CD4-positive, CD25-positive, alpha-beta regulatory T cell (primary cell): ENCODE measurements around the gene RNF20. TPM values are rescaled to one million over a fixed set of nuclear protein-coding genes. Genes with fewer than 3 reads are reported as not detected.
"Not testable (repeated sequence)": the region's sequence is repeated elsewhere in the genome, so short reads cannot be mapped to it uniquely, and the experiment has no call there.

ENCODE experiments used
- ATAC-seq, 2 donors: fragments of 150-1000 bp; cut with Tn5 transposase; one replicate each; pipeline ENCODE4 v1.10.0; 2021; ENCODE audit warnings: low read depth in 2 of 2, moderate number of reproducible peaks in 2 of 2, moderate library complexity in 1 of 2
- DNase-seq, 3 donors: peaks; one replicate each; pipeline versions ENCODE4 v3.0.0 to v3.0.0-alpha.2; 2012 to 2022; ENCODE audit warnings: mixed read lengths in 1 of 3
- H3K27ac ChIP-seq: one replicate; pipeline ENCODE4 v1.7.0; 2013; ENCODE audit warnings: mild to moderate bottlenecking, low read length; ENCODE audit not compliant: insufficient read depth, poor library complexity, severe bottlenecking
- H3K27me3 ChIP-seq: one replicate; pipeline ENCODE4 v1.7.0; 2013; ENCODE audit warnings: low read length; ENCODE audit not compliant: control insufficient read depth, insufficient read depth
- H3K36me3 ChIP-seq: one replicate; pipeline ENCODE4 v1.7.0; 2013; ENCODE audit warnings: mild to moderate bottlenecking, low read length, moderate library complexity; ENCODE audit not compliant: control insufficient read depth, insufficient read depth
- H3K4me1 ChIP-seq: 2 replicates; pipeline ENCODE4 v1.7.0; 2013; ENCODE audit warnings: mild to moderate bottlenecking, low read length; ENCODE audit not compliant: insufficient read depth, control insufficient read depth, poor library complexity, severe bottlenecking
- H3K4me3 ChIP-seq: one replicate; pipeline ENCODE4 v1.7.0; 2013; ENCODE audit warnings: low read depth, mild to moderate bottlenecking, low read length, moderate library complexity
- H3K9me3 ChIP-seq, 2 experiments: 1 replicate in 1 of 2; 2 replicates in 1 of 2; pipeline ENCODE4 v1.7.0; 2013; ENCODE audit warnings: low read length in 2 of 2, mild to moderate bottlenecking in 1 of 2, moderate library complexity in 1 of 2; ENCODE audit not compliant: control insufficient read depth in 2 of 2
- H3K27ac Mint-ChIP-seq, 3 donors: one replicate each; pipeline ENCODE4 v1.8.0; 2020 to 2022; ENCODE audit warnings: mild to moderate bottlenecking in 3 of 3, mixed read lengths in 3 of 3, moderate library complexity in 2 of 3
- H3K27me3 Mint-ChIP-seq: one replicate; pipeline ENCODE4 v1.8.0; 2022; ENCODE audit warnings: mild to moderate bottlenecking, mixed read lengths
- H3K36me3 Mint-ChIP-seq: one replicate; pipeline ENCODE4 v1.8.0; 2020; ENCODE audit warnings: mixed read lengths
- H3K4me1 Mint-ChIP-seq, 4 donors: one replicate each; pipeline ENCODE4 v1.8.0; 2020 to 2022; ENCODE audit warnings: mixed read lengths in 4 of 4, mild to moderate bottlenecking in 1 of 4
- H3K4me3 Mint-ChIP-seq, 4 donors: one replicate each; pipeline ENCODE4 v1.8.0; 2020 to 2022; ENCODE audit warnings: mild to moderate bottlenecking in 4 of 4, mixed read lengths in 4 of 4, moderate library complexity in 3 of 4
- H3K9me3 Mint-ChIP-seq, 7 donors: one replicate each; pipeline ENCODE4 v1.8.0; 2020 to 2022; ENCODE audit warnings: mixed read lengths in 7 of 7, mild to moderate bottlenecking in 3 of 7, moderate library complexity in 2 of 7
- polyA plus RNA-seq, 4 donors: library from polyadenylated mRNA; unstranded; fragments of 300-500 nt; fragmentation: Illumina TruSeq; gene quantifications; one replicate each; pipeline ENCODE4 v1.2.3, GENCODE V29; 2021
- total RNA-seq: library from RNA; stranded (reverse); gene quantifications from one replicate; pipeline ENCODE4 v1.2.3, GENCODE V29; 2022

RNF20 gene
- total and polyA plus RNA-seq, 5 donors from 2014 or later = 31.3 to 50.0 (median 42.2) TPM

DNA sequence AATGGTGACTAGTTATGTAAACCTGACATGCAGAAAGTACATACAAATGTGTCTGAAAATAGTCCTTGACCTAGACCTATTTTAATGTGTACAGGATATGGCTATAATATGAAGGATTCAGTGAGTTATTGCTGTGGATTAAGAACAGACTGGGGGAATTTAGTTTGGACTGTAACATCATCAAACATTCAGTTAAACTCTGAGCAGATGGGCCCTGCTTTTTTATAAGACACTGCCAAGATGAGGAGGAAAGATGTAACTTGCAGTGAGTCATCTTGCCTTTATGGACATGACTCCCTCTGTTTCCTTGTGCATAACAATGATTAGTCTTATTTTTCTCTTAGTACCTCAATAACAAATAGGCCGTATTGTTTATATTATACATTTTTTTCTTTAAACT lies 48.9 kb downstream of the RNF20 start:
- Mint-ChIP-seq H3K27me3 (no peaks in the 10 kb centered on the region), H3K27ac (no peak overlapping the region), H3K36me3 (no peaks in the 10 kb centered on the region), H3K4me3 (no peak overlapping the region), H3K9me3 (peaks cover 0 to 2% (median 0%) of the 10 kb centered on the region in 7 donors), H3K4me1 (peaks cover 0 to 9% (median 0%) of the 10 kb centered on the region in 4 donors)
- no peak overlapping the region for H3K27ac ChIP-seq
- H3K27me3 ChIP-seq = no peaks in the 10 kb centered on the region
- H3K9me3 ChIP-seq = no peaks in the 10 kb centered on the region
- H3K36me3 ChIP-seq = no peaks in the 10 kb centered on the region
- DNase-seq = no peak
- H3K4me1 ChIP-seq = no peaks in the 10 kb centered on the region
- no peak for ATAC-seq
- no peak overlapping the region for H3K4me3 ChIP-seq

GRCh38 chr9:101585740-101586139 lies 52.1 kb downstream of the RNF20 start:
- H3K9me3 Mint-ChIP-seq = peaks cover 0 to 2% (median 0%) of the 10 kb centered on the region in 7 donors
- Histone ChIP-seq H3K4me3 (no peak overlapping the region), H3K4me1 (no peaks in the 10 kb centered on the region), H3K27me3 (no peaks in the 10 kb centered on the region), H3K27ac (no peak overlapping the region), H3K9me3 (no peaks in the 10 kb centered on the region), H3K36me3 (no peaks in the 10 kb centered on the region)
- H3K4me3 Mint-ChIP-seq = peak overlapping the region in 1 of 4 donors; percentile 59
- H3K27ac Mint-ChIP-seq = peak overlapping the region in 2 of 3 donors; percentile 9 to 17
- H3K27me3 Mint-ChIP-seq = no peaks in the 10 kb centered on the region
- H3K36me3 Mint-ChIP-seq = no peaks in the 10 kb centered on the region
- ATAC-seq (no peak), DNase-seq (no peak)
- H3K4me1 Mint-ChIP-seq = peaks cover 0 to 9% (median 0%) of the 10 kb centered on the region in 4 donors

DNA sequence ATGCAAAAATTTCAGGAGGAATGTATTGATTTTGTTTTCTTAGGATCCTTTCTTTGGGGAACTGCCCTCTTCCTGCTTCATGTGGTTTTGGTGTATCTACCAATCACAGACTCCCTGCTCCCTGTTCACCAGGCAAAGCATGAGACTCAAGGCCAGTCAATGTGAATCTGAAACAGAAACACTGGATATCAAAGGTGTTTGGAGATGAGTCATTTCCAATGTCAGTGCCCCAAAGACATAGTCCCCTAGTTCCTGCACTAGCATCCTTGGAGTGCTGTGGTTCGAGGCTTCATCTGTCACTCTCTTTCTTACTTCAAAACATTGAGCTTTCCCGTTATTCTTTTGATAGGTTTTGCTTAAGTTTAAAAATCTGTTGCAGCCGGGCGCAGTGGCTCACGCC lies 53.0 kb downstream of the RNF20 start:
- peaks cover 0 to 2% (median 0%) of the 10 kb centered on the region in 7 donors for H3K9me3 Mint-ChIP-seq
- Histone ChIP-seq H3K9me3 (no peaks in the 10 kb centered on the region), H3K27me3 (no peaks in the 10 kb centered on the region), H3K27ac (no peak overlapping the region), H3K4me3 (no peak overlapping the region), H3K4me1 (no peaks in the 10 kb centered on the region), H3K36me3 (no peaks in the 10 kb centered on the region)
- no peak overlapping the region for H3K4me3 Mint-ChIP-seq
- H3K27ac Mint-ChIP-seq = no peak overlapping the region
- peak in 1 of 3 donors; percentile 59 for DNase-seq
- ATAC-seq = no peak
- H3K4me1 Mint-ChIP-seq = peaks cover 0 to 9% (median 0%) of the 10 kb centered on the region in 4 donors
- no peaks in the 10 kb centered on the region for H3K27me3 Mint-ChIP-seq
- no peaks in the 10 kb centered on the region for H3K36me3 Mint-ChIP-seq

GRCh38 chr9:101587332-101588043 lies 53.8 kb downstream of the RNF20 start:
- H3K4me1 Mint-ChIP-seq = peaks cover 0 to 9% (median 0%) of the 10 kb centered on the region in 4 donors
- H3K36me3 Mint-ChIP-seq = no peaks in the 10 kb centered on the region
- ATAC-seq = no peak

GRCh38 chr9:101590074-101590473 lies 56.4 kb downstream of the RNF20 start:
- H3K9me3 ChIP-seq, H3K27me3 Mint-ChIP-seq, H3K36me3 Mint-ChIP-seq, H3K4me3 ChIP-seq, H3K27me3 ChIP-seq, H3K27ac Mint-ChIP-seq, H3K4me1 ChIP-seq, DNase-seq, ATAC-seq, H3K36me3 ChIP-seq, H3K27ac ChIP-seq, H3K9me3 Mint-ChIP-seq, H3K4me3 Mint-ChIP-seq: not testable (repeated sequence)
- H3K4me1 Mint-ChIP-seq = peaks cover 0 to 22% (median under 1%) of the 10 kb centered on the region in 4 donors

More at GRCh38 chr9:101587332-101588043, 53.8 kb downstream of the RNF20 start:
- no peak overlapping the region for H3K27ac Mint-ChIP-seq
- no peak overlapping the region for H3K4me3 Mint-ChIP-seq
- DNase-seq = no peak
- no peaks in the 10 kb centered on the region for H3K36me3 ChIP-seq
- no peaks in the 10 kb centered on the region for H3K27me3 Mint-ChIP-seq
- no peaks in the 10 kb centered on the region for H3K4me1 ChIP-seq
- no peaks in the 10 kb centered on the region for H3K9me3 ChIP-seq
- H3K27ac ChIP-seq = no peak overlapping the region
- peaks cover 0 to 2% (median 0%) of the 10 kb centered on the region in 7 donors for H3K9me3 Mint-ChIP-seq
- H3K27me3 ChIP-seq = no peaks in the 10 kb centered on the region
- no peak overlapping the region for H3K4me3 ChIP-seq

- Mint-ChIP-seq H3K4me3 (no peak overlapping the region), H3K36me3 (no peaks in the 10 kb centered on the region), H3K27ac (no peak overlapping the region), H3K4me1 (peaks cover 0 to 18% (median under 1%) of the 10 kb centered on the region in 4 donors), H3K27me3 (no peaks in the 10 kb centered on the region), H3K9me3 (peaks cover 0 to 1% (median 0%) of the 10 kb centered on the region in 7 donors)
- Histone ChIP-seq H3K4me3 (no peak overlapping the region), H3K27me3 (no peaks in the 10 kb centered on the region), H3K9me3 (no peaks in the 10 kb centered on the region), H3K27ac (no peak overlapping the region), H3K36me3 (no peaks in the 10 kb centered on the region), H3K4me1 (no peaks in the 10 kb centered on the region)
- DNase-seq (no peak), ATAC-seq (no peak)
Observed at GRCh38 chr9:101590901-101591300, 57.2 kb downstream of the RNF20 start.

DNA sequence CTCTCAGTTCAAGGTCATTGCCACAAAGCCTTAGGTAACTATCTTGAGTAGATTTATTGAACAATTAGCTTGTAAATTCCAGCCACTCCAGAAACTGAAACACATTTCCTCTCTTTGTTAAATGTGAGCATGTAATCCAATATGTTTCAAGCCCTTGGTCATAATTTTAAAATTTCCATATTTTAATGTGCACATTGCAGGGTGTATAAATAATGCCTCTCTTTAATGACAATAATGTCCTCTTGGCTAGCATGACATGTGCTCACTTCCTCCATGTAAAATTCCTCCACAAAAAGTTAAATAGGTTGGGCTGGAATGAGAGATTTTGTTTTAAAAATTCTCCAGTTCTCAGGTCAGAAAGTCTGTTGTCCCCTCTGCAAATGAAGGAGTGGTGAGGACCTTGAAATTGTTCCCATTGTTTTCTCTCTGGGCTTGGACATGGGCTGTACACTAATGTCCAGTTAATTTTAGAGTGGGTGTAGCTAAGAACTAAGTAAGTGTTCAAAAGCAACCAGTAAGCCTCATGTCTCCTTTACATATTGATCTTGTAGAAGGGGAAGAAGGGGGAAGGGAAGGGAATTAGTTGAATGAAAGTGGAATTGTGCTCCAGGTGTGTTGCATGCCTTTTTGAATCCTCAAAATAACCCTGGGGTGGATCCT lies 58.3 kb downstream of the RNF20 start:
- peaks cover 0 to 13% (median under 1%) of the 10 kb centered on the region in 4 donors for H3K4me1 Mint-ChIP-seq
- no peak overlapping the region for H3K4me3 Mint-ChIP-seq
- ATAC-seq = no peak

More for the DNA sequence above, 58.3 kb downstream of the RNF20 start:
- no peak for DNase-seq
- Histone ChIP-seq H3K9me3 (no peaks in the 10 kb centered on the region), H3K4me1 (no peaks in the 10 kb centered on the region), H3K36me3 (no peaks in the 10 kb centered on the region), H3K27ac (no peak overlapping the region), H3K4me3 (no peak overlapping the region), H3K27me3 (no peaks in the 10 kb centered on the region)
- Mint-ChIP-seq H3K27ac (peak overlapping the region in 1 of 3 donors; percentile 34), H3K9me3 (peaks cover 0 to 1% (median 0%) of the 10 kb centered on the region in 7 donors), H3K27me3 (no peaks in the 10 kb centered on the region), H3K36me3 (no peaks in the 10 kb centered on the region)
